Measurements from ENCODE around the gene TMEM214.

Gene TMEM214

GRCh38 chr2:27087823-27088410 is 55.2 kb downstream of the TMEM214 start:
- no peak for DNase-seq (ENCODE audit: low read depth)
- TF ChIP-seq, protein P1, sequence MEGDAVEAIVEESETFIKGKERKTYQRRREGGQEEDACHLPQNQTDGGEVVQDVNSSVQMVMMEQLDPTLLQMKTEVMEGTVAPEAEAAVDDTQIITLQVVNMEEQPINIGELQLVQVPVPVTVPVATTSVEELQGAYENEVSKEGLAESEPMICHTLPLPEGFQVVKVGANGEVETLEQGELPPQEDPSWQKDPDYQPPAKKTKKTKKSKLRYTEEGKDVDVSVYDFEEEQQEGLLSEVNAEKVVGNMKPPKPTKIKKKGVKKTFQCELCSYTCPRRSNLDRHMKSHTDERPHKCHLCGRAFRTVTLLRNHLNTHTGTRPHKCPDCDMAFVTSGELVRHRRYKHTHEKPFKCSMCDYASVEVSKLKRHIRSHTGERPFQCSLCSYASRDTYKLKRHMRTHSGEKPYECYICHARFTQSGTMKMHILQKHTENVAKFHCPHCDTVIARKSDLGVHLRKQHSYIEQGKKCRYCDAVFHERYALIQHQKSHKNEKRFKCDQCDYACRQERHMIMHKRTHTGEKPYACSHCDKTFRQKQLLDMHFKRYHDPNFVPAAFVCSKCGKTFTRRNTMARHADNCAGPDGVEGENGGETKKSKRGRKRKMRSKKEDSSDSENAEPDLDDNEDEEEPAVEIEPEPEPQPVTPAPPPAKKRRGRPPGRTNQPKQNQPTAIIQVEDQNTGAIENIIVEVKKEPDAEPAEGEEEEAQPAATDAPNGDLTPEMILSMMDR (conservative IDR thresholded peaks at IDR 0.05; ENCODE audit: low read depth, low read length) = no peak
- H3K4me3 ChIP-seq (ENCODE audit: low read depth, low read length) = no peak overlapping the region

- no peak for DNase-seq (ENCODE audit: low read depth)
- no peak overlapping the region for H3K4me3 ChIP-seq (ENCODE audit: low read depth, low read length)
- TF ChIP-seq, protein P1 (conservative IDR thresholded peaks at IDR 0.05; ENCODE audit: low read depth, low read length) = no peak
These were observed 55.9 kb downstream of the TMEM214 start for GRCh38 chr2:27088634-27089033.

- TF ChIP-seq, protein P1 (conservative IDR thresholded peaks at IDR 0.05; ENCODE audit: low read depth, low read length) = no peak
- no peak overlapping the region for H3K4me3 ChIP-seq (ENCODE audit: low read depth, low read length)
- no peak for DNase-seq (ENCODE audit: low read depth)
These were observed 56.6 kb downstream of the TMEM214 start for GRCh38 chr2:27089111-27089954.
